OCI-LY1 (cell line): ENCODE data around the gene GSTM2.

Experiments used
- H2AFZ ChIP-seq: fragments of 200-600 bp; sonication (generic), shearing (Covaris generic); 2 replicates; pipeline ENCODE4 v1.6.0; 2014; ENCODE audit warnings: antibody characterized with exemption, mild to moderate bottlenecking, low read length
- H3F3A ChIP-seq: fragments of 200-600 bp; sonication (generic), shearing (Covaris generic); 2 replicates; pipeline ENCODE4 v1.6.0; 2014; ENCODE audit warnings: mild to moderate bottlenecking, antibody characterized with exemption, low read length, moderate library complexity; ENCODE audit not compliant: insufficient read depth
- H3K27ac ChIP-seq: fragments of 200-600 bp; sonication (generic); 2 replicates; pipeline ENCODE4 v1.5.1; 2014; ENCODE audit warnings: low read length, mixed run types, mild to moderate bottlenecking, low read depth; ENCODE audit not compliant: poor library complexity, severe bottlenecking
- H3K27me3 ChIP-seq: fragments of 200-600 bp; sonication (generic); 2 replicates; pipeline ENCODE4 v1.6.0; 2014; ENCODE audit warnings: antibody characterized with exemption, mild to moderate bottlenecking, low read length, moderate library complexity; ENCODE audit not compliant: insufficient read depth
- H3K36me3 ChIP-seq: fragments of 200-600 bp; sonication (generic); 2 replicates; pipeline ENCODE4 v1.6.1; 2014; ENCODE audit warnings: mild to moderate bottlenecking, antibody characterized with exemption, low read length, moderate library complexity, mixed read lengths; ENCODE audit not compliant: insufficient read depth
- H3K4me1 ChIP-seq: fragments of 200-600 bp; sonication (generic); 2 replicates; pipeline ENCODE4 v1.5.1; 2014; ENCODE audit warnings: mild to moderate bottlenecking, low read length, moderate library complexity; ENCODE audit not compliant: insufficient read depth, severe bottlenecking
- H3K4me2 ChIP-seq: fragments of 200-600 bp; sonication (generic), shearing (Covaris generic); 2 replicates; pipeline ENCODE4 v1.6.1; 2014; ENCODE audit warnings: low read length
- H3K4me3 ChIP-seq: fragments of 200-600 bp; sonication (generic); 2 replicates; pipeline ENCODE4 v1.5.1; 2014; ENCODE audit warnings: low read length, low read depth, mild to moderate bottlenecking, mixed read lengths; ENCODE audit not compliant: poor library complexity, severe bottlenecking
- H3K79me2 ChIP-seq: fragments of 200-600 bp; shearing (Covaris generic); 2 replicates; pipeline ENCODE4 v1.6.1; 2016; ENCODE audit warnings: mixed run types, low read length, mixed read lengths; ENCODE audit not compliant: insufficient read depth
- H3K9ac ChIP-seq: fragments of 200-600 bp; sonication (generic), shearing (Covaris generic); 2 replicates; pipeline ENCODE4 v1.6.1; 2014; ENCODE audit warnings: mild to moderate bottlenecking, low read length, mixed read lengths
- H3K9me2 ChIP-seq: fragments of 200-600 bp; sonication (generic), shearing (Covaris generic); 2 replicates; pipeline ENCODE4 v1.6.1; 2014; ENCODE audit warnings: low read depth, mild to moderate bottlenecking, low read length, mixed read lengths
- H3K9me3 ChIP-seq: fragments of 200-600 bp; shearing (Covaris generic); 2 replicates; pipeline ENCODE4 v1.6.1; 2014; ENCODE audit warnings: low read length, mixed read lengths
- H4K20me1 ChIP-seq: fragments of 200-600 bp; sonication (generic), shearing (Covaris generic); 2 replicates; pipeline ENCODE4 v1.6.0; 2016; ENCODE audit warnings: mild to moderate bottlenecking, low read length; ENCODE audit not compliant: insufficient read depth
- CTCF ChIP-seq: fragments of 200-600 bp; sonication (generic), shearing (Covaris generic); IDR thresholded peaks from 2 replicates; pipeline ENCODE4 v1.5.1; 2017; ENCODE audit warnings: mild to moderate bottlenecking, antibody characterized with exemption, low read length, moderate library complexity, mixed read lengths
- EZH2 ChIP-seq: fragments of 200-600 bp; sonication (generic), shearing (Covaris generic); IDR thresholded peaks from 2 replicates; pipeline ENCODE4 v1.8.0; 2017; ENCODE audit warnings: borderline replicate concordance, mixed run types, mild to moderate bottlenecking, antibody characterized with exemption, low read length, moderate library complexity, mixed read lengths

Gene GSTM2

DNA sequence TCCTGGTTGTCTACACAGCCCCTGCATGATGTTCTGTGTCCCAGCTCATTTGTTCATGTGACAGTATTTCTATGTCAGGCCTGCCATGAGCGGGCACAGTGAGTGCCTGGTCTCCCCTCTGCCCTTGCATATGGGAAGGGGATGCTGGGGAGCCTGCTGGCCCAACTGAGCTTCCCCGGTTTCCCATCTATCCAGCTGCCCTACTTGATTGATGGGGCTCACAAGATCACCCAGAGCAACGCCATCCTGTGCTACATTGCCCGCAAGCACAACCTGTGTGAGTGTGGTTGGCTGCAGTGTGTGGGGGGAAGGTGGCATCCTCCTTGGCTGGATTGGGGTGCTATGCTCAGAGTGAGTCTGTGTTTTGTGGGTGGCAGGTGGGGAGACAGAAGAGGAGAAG is 10.5 kb upstream of the GSTM2 start:
- H3K4me1 ChIP-seq, result peaks cover 13% of the 10 kb centered on the region
- no peak overlapping the region for H3K9ac ChIP-seq
- no peaks in the 10 kb centered on the region for H4K20me1 ChIP-seq
- no peaks in the 10 kb centered on the region for H3F3A ChIP-seq
- no peak for TF ChIP-seq EZH2
- no peak for TF ChIP-seq CTCF
- no peak overlapping the region for H3K4me2 ChIP-seq
- H3K36me3 ChIP-seq, result no peaks in the 10 kb centered on the region
- no peaks in the 10 kb centered on the region for H3K79me2 ChIP-seq
- H3K27me3 ChIP-seq, result peaks cover 8% of the 10 kb centered on the region; the same call in 1 of the 2 replicates
- no peak overlapping the region for H3K4me3 ChIP-seq
- no peak overlapping the region for H2AFZ ChIP-seq
- H3K9me2 ChIP-seq, result no peaks in the 10 kb centered on the region
- H3K9me3 ChIP-seq, result no peaks in the 10 kb centered on the region
- no peak overlapping the region for H3K27ac ChIP-seq

DNA sequence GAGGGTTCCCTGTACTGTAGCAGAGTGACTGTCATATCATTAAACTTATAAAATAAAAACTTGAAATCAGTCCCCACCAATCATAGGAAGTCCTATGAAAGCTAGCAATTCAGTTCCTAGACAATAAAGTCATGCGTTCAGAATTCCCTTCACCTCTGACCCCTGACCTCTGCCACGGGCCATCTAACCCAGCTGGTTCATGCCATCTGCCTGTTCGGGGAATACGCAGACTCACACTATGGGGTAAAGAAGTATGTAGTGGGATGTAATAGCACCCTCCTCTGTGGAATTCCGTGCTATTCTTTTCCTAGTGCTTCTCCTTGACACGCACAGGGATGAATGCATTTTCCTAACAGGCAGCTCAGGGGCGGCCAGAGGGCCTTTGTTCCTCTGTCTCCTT is 9.9 kb upstream of the GSTM2 start:
- H3K4me1 ChIP-seq, result peaks cover 13% of the 10 kb centered on the region
- H3K4me2 ChIP-seq, result no peak overlapping the region
- H3K79me2 ChIP-seq, result no peaks in the 10 kb centered on the region
- H3K27me3 ChIP-seq, result peaks cover 8% of the 10 kb centered on the region; the same call in 1 of the 2 replicates
- no peaks in the 10 kb centered on the region for H3F3A ChIP-seq
- H4K20me1 ChIP-seq, result no peaks in the 10 kb centered on the region
- no peaks in the 10 kb centered on the region for H3K9me2 ChIP-seq
- H2AFZ ChIP-seq, result no peak overlapping the region
- no peak overlapping the region for H3K4me3 ChIP-seq
- H3K36me3 ChIP-seq, result no peaks in the 10 kb centered on the region
- H3K27ac ChIP-seq, result no peak overlapping the region
- H3K9me3 ChIP-seq, result no peaks in the 10 kb centered on the region
- H3K9ac ChIP-seq, result no peak overlapping the region
- TF ChIP-seq CTCF, result no peak
- no peak for TF ChIP-seq EZH2

DNA sequence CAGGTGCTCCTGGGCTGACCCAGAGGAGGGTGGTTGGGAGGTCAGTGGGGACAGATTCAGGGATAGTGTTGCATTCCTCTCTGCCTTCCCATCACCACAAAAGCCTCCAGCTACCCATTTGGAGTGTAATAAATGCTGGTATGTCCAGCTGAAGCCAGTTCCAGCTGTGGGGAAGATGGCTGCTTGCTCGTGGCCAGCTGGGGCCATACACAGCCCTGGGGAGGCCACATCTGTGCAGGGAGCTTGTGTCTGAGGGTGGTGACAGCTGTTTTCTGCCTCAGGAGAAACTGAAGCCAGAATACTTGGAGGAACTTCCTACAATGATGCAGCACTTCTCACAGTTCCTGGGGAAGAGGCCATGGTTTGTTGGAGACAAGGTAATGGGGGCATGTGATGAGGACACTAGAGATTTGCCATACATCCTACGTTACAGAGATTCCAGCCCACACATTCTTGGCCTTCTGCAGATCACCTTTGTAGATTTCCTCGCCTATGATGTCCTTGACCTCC is 9.3 kb upstream of the GSTM2 start:
- Histone ChIP-seq H3K9me2 (no peaks in the 10 kb centered on the region), H3K27me3 (peaks cover 8% of the 10 kb centered on the region; the same call in 1 of the 2 replicates), H4K20me1 (no peaks in the 10 kb centered on the region), H2AFZ (no peak overlapping the region), H3K9me3 (no peaks in the 10 kb centered on the region), H3K4me2 (no peak overlapping the region), H3K9ac (no peak overlapping the region), H3K4me1 (peaks cover 13% of the 10 kb centered on the region), H3K4me3 (no peak overlapping the region), H3F3A (no peaks in the 10 kb centered on the region), H3K79me2 (no peaks in the 10 kb centered on the region), H3K27ac (no peak overlapping the region), H3K36me3 (no peaks in the 10 kb centered on the region)
- TF ChIP-seq CTCF (no peak), EZH2 (no peak)
